Measurements from ENCODE around the gene CD200.

CD200 gene, protein sequence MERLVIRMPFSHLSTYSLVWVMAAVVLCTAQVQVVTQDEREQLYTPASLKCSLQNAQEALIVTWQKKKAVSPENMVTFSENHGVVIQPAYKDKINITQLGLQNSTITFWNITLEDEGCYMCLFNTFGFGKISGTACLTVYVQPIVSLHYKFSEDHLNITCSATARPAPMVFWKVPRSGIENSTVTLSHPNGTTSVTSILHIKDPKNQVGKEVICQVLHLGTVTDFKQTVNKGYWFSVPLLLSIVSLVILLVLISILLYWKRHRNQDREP

DNA sequence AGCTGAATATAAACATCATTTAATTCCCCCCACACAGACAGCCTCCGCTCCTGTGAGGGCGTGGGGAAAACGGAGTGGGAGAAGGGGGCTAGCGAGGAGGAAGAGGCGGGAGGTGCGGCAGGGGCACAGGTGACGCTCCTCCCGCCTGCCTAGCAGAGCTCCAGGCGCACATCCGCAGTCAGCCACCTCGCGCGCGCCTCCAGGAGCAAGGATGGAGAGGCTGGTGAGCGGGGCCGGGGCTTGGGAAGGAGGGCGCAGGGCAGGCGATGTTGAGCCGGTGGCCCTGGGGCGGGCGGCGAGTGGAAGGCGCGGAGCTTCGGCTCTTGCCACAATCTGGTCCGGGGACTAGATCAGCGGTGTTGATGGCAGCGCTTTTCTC, at the start of gene CD200:
CD200 (plus strand) TSS at position 155 of the 379 bp plus-strand sequence; CDS start at position 212, 57 bp downstream.
- peak; percentile 20 for DNase-seq (ENCODE audit: low read depth)

GRCh38 chr3:112289011-112289410, 43.9 kb upstream of the CD200 start:
- DNase-seq (ENCODE audit: low read depth), result no peak

GRCh38 chr3:112293368-112294321, 39.3 kb upstream of the CD200 start, which contains the start of gene SLC9C1:
Gene SLC9C1, minus strand, starts transcription at chr3:112294216. Its CDS starts 7,425 bp downstream, at chr3:112286791.
- DNase-seq (ENCODE audit: low read depth), result no peak

DNA sequence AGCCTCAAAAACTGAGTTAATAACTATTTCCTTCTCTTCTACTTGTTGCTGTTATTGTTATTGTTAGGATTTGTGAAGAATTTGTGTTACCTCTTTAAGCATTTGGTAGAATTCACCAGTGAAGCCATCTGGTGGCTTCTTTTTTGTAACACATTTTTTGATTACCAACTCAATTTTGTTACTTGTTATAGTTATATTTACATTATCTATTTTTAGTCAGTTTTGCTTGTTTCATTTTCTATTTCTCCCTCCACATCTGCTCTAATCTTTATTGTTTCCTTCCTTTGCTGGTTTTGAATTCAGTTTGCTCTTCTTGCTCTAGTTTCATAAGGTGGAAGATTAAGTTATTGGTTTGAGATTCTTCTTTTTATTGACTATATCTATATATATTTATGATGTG, 35.2 kb upstream of the CD200 start:
- no peak for DNase-seq (ENCODE audit: low read depth)

GRCh38 chr3:112298781-112299180, 34.2 kb upstream of the CD200 start:
- DNase-seq (ENCODE audit: low read depth), result no peak

- DNase-seq (ENCODE audit: low read depth), result no peak
Observed at GRCh38 chr3:112302150-112302830, 30.7 kb upstream of the CD200 start.

- no peak for DNase-seq (ENCODE audit: low read depth)
Observed at GRCh38 chr3:112302881-112303763, 29.8 kb upstream of the CD200 start.

- DNase-seq (ENCODE audit: low read depth), result no peak
Observed at GRCh38 chr3:112303764-112304325, 29.1 kb upstream of the CD200 start.

DNA sequence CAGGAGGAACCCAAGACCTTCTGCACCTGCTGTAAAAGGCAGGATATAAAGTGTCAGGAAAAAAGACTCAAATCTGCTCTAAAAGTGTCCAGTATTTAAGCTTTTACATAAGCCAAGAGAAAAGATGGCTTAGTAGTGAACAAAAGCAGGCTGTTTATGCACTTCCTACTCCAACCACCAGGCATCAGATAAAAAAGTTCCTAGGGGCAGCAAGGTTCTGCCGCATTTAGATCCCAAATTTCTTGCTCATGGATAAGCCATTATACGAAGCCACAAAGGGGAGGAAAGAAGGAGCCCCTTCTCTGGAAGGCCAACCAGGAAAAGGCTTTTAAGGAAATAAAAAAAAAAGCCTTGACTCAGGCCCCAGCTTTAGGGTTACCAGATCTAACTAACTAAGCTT, 28.3 kb upstream of the CD200 start:
- DNase-seq (ENCODE audit: low read depth), result no peak

DNA sequence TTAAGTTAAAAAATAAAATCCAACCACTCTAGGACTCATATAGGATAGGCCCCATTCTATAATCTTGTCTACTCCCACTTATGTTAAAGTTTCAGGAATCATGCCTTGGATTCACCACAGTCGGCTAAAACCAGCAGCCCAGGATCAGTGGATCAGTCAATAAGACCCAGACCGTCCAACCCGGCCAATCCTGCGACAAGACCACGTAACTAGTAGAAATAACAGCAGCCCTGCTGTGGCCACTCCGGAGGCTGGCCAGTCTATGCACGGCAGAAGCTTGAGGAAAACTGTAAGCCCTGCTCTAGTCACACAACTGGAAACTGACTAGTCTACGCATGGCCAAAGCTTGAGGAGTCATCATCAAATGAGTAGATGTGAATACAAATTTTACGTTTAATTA, 26.1 kb upstream of the CD200 start:
- no peak for DNase-seq (ENCODE audit: low read depth)

DNA sequence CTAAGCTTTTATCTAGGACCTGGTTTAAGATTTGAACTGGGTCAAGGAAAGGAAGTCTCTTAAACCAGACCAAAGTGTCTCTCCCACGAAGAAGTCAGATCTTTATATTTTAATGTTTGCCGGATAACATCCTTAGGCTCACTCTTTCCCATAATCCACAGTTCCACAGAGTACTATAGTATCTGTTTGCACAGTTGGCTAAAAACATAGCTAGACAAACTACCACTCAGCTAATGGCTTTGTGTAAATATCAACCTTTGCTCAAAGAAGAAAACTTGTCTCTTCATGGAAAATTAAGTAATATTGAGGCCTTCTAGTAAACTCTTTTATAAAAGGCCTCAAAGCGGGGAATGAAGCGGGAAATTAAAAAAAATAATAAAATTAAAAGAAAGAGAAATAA, 25.4 kb upstream of the CD200 start:
- DNase-seq (ENCODE audit: low read depth), result no peak

DNA sequence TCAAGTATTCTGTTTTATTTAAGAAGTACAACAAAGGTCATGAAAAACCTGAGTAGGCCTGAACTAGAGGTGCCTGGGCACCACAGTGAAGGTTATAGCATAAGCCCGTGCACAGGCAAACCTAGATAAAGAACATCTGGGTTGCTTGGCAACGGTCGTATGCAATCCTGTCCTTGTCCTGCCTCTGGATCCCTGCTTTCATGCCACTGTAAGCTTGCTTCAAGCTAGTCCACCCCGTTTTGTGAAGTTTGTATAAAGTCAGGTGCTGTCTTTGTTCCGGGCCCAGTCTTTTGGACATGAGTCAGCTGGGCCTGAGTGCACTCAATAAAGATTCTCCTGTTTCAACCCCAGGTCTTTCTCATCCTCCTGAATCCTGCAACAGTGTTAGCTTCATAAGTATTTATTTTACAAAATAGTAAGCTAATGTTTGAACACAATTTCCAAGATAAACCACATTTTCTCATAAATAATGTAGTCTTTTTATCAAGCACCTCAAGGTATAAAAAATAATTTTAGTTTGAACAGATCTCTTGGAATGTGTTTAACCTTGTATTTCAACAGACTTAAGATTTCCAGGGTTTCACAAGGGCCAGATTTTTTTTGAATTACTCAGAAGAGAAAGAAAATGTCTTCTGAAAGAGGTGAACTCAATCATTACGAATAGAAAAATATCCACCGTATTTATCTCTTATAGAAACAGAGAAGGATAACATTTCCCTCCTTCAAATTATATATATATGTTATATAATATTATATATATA, 24.6 kb upstream of the CD200 start:
- DNase-seq (ENCODE audit: low read depth), result no peak

- no peak for DNase-seq (ENCODE audit: low read depth)
Observed at GRCh38 chr3:112314649-112315048, 18.3 kb upstream of the CD200 start.

DNA sequence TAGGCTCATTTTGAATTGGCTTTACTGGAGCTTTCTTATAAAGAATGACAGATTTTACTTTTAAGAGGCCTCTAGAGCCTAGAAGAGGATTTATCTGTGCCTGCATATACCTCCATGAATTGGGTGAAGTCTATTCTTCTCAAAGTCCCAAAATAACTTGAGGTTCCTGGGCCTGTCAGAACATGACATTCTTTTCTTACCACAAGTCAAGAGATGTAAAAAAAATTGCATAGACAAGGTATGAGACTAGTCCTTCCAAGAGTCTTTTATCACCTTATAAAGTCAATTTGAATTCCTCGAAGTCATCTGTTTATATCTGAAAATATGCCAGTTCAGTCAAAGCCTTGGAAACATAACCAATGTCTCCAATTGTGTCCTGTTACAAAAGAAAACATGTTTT, 17.2 kb upstream of the CD200 start:
- DNase-seq (ENCODE audit: low read depth), result no peak

DNA sequence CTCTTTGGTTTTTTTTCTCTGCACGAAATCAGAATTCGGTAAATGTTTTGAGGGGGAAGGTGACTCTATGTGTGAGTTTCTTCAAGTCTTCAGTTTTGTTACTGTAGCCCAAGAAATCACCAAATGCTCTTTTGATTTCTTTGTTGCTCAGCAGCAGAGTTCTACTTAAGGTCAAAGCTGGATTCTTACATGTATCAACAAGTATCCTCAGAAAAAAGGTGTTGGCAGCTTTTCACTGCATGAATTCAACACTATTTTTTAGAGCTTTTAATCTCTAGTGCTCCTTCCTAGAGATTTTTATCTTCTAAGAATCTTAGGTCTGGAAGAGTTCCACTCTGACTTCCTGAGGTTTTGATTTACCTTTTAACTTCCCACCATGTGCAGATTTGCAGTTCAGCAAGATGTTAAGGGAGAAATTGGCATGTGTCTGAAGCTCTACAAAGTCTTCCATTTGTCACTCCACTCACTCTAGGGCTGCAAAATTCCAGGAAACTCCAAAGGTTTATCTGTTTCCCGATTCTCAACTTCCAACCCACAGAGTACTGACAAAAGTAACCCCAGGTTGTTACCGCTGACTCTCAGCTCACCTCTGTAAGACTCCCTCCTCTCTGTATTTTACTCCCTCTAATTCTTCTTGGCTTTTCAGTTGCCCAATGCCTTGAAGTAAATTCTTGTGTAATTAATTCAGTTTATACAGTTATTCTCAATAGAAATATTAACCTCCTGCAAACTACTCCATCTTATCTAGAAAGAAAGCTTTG, 13.3 kb upstream of the CD200 start:
- DNase-seq (ENCODE audit: low read depth), result no peak

DNA sequence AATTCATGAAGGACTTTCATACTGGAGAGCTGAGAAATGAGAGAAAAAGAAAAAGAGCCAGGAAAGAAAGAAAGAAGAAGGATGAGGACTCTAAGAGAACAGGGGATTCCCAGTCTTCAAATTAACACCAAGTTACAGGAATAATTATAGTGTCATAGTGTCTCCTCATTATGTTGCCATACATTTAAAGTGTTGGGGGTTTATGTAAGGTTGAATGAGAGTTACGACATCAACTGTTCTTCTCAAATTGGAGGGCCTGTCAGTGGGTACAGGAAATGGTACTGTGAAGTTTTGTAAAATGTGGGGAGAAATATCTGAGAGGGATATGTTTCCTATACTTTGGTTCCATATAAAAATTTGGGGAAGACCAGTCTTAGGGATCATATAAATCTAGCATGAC, 12.3 kb upstream of the CD200 start:
- no peak for DNase-seq (ENCODE audit: low read depth)

GRCh38 chr3:112321867-112322652, 10.9 kb upstream of the CD200 start:
- DNase-seq (ENCODE audit: low read depth), result no peak

- DNase-seq (ENCODE audit: low read depth), result no peak
Observed at GRCh38 chr3:112327371-112327951, 5.5 kb upstream of the CD200 start.

- no peak for DNase-seq (ENCODE audit: low read depth)
Observed at GRCh38 chr3:112331851-112332250, 1.1 kb upstream of the CD200 start.
